ENCODE measurements around the gene SNPH. TPM values are rescaled to one million over a fixed set of nuclear protein-coding genes. Genes with fewer than 3 reads are reported as not detected.
A peak's percentile ranks its signal among the peaks of the same experiment; 100 is the strongest.
"Not testable (repeated sequence)": the region's sequence is repeated elsewhere in the genome, so short reads cannot be mapped to it uniquely, and the experiment has no call there.

Gene SNPH, protein sequence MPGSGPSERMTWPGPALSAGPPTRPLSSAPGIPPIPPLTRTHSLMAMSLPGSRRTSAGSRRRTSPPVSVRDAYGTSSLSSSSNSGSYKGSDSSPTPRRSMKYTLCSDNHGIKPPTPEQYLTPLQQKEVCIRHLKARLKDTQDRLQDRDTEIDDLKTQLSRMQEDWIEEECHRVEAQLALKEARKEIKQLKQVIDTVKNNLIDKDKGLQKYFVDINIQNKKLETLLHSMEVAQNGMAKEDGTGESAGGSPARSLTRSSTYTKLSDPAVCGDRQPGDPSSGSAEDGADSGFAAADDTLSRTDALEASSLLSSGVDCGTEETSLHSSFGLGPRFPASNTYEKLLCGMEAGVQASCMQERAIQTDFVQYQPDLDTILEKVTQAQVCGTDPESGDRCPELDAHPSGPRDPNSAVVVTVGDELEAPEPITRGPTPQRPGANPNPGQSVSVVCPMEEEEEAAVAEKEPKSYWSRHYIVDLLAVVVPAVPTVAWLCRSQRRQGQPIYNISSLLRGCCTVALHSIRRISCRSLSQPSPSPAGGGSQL
- total RNA-seq (2014; rRNA removed; shearing (Covaris generic); ENCODE audit: low replicate concordance) = 0.93 and 1.4 TPM in 2 replicates

DNA sequence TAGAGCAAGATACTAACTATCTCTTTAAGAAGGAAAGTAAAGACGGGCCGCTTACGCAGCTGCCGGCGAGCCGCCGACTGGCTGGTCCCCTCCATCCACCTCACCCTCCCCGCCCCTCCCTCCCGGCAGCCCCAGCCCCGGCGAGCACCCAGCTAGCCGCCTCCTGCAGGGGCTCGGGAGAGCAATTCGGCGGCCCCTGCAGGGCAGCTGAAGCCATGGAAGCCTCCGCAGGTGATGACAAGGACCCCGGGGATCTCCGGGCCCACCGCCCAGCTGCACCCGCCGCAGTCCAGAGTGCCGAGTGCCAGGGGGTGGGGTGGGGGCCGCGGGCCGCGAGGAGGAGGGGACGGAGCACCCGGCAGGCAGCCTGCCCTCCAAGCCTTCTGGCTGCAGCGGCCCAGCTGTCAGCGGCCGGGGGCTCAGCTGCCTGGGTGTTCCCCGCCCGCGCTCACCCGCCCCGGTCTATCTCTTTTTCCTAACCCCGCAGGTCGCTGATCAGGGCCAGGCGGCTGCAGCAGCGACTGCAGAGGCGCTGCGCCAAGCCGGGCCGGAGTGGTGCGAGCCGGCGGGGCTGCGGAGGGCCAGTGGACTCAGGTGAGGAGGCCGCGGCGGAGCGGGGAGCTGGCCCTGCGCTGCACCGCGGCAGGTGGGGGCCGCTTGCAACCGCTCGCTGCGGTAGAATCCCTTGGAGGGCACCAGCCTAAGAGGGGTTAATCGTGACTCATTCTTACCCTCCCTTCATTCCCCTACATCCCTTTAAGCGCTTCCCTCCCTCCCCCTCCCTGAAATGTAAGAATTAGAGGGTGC, at the start of gene SNPH:
SNPH (plus strand) TSS at position 128 of the 807 bp plus-strand sequence. CDS start 29,946 bp downstream, outside the sequence.
- H3K36me3 ChIP-seq (ENCODE audit: insufficient read depth, low read length) = no peaks in the 10 kb centered on the region
- peak within 1 kb of the TSS; percentile 84 for H2AFZ ChIP-seq (ENCODE audit: low read length)
- H3K9me2 ChIP-seq (replicated peaks; ENCODE audit: insufficient read depth, low read length) = no peaks in the 10 kb centered on the region
- H3K27ac ChIP-seq (ENCODE audit: low read length) = no peak within 1 kb of the TSS
- H3K4me2 ChIP-seq (ENCODE audit: low read depth, low read length, poor library complexity, severe bottlenecking) = peak within 1 kb of the TSS; percentile 60
- peak within 1 kb of the TSS; percentile 64; the same call in 1 of the 2 replicates for H3K4me3 ChIP-seq (ENCODE audit: low read length)
- H3K9ac ChIP-seq (ENCODE audit: low read length) = peak within 1 kb of the TSS; percentile 53
- peaks cover 14% of the 10 kb centered on the region for H3K4me1 ChIP-seq (ENCODE audit: low read length)
- H3K79me2 ChIP-seq (ENCODE audit: low read length) = no peaks in the 10 kb centered on the region
- H4K20me1 ChIP-seq (ENCODE audit: insufficient read depth, low read depth, low read length) = no peaks in the 10 kb centered on the region
- no peaks in the 10 kb centered on the region for H3K9me3 ChIP-seq (ENCODE audit: low read length)
- DNase-seq = peak; percentile 56
- H3K27me3 ChIP-seq (ENCODE audit: low read length) = no peaks in the 10 kb centered on the region

DNA sequence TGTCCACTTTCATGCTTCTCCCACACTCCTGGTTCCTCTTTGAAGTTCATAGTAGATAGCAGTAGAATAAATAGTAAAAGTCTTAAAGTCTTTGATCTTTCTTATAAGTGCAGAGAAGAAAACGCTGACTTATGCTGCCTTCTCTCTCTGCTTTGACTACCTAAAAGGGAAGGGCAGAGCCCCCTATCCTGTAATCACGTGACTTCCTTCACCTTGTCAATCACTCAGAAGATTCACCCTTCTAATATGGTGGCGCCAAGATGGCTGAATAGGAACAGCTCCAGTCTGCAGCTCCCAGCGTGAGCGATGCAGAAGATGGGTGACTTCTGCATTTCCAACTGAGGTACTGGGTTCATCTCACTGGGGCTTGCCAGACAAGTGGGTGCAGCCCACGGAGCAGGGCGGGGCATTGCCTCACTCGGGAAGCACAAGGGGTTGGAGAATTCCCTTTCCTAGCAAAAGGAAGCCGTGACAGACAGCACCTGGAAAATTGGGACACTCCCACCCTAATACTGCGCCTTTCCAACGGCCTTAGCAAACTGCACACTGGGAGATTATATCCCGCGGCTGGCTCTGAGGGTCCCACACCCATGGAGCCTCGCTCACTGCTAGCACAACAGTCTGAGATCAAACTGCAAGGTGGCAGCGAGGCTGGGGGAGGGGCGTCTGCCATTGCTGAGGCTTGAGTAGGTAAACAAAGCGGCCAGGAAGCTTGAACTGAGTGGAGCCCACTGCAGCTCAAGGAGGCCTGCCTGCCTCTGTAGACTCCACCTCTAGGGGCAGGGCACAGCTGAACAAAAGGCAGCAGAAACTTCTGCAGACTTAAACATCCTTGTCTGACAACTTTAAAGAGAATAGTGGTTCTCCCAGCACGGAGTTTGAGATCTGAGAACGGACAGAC, 49.3 kb upstream of the SNPH start:
- not testable (repeated sequence) for H2AFZ ChIP-seq (ENCODE audit: low read length); H3K27me3 ChIP-seq (ENCODE audit: low read length); H3K9me3 ChIP-seq (ENCODE audit: low read length); H3K27ac ChIP-seq (ENCODE audit: low read length); H3K79me2 ChIP-seq (ENCODE audit: low read length); H3K4me2 ChIP-seq (ENCODE audit: low read depth, low read length, poor library complexity, severe bottlenecking); DNase-seq; H3K9me2 ChIP-seq (replicated peaks; ENCODE audit: insufficient read depth, low read length); H3K9ac ChIP-seq (ENCODE audit: low read length); H3K4me1 ChIP-seq (ENCODE audit: low read length); H3K4me3 ChIP-seq (ENCODE audit: low read length); H4K20me1 ChIP-seq (ENCODE audit: insufficient read depth, low read depth, low read length); H3K36me3 ChIP-seq (ENCODE audit: insufficient read depth, low read length)

DNA sequence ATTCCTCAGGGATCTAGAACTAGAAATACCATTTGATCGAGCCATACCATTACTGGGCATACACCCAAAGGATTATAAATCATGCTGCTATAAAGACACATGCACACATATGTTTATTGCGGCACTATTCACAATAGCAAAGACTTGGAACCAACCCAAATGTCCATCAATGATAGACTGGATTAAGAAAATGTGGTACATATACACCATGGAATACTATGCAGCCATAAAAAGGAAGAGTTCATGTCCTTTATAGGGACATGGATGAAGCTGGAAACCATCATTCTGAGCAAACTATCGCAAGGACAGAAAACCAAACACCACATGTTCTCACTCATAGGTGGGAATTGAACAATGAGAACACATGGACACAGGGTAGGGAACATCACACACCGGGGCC, 43.3 kb upstream of the SNPH start:
- H2AFZ ChIP-seq (ENCODE audit: low read length); H3K79me2 ChIP-seq (ENCODE audit: low read length); H3K36me3 ChIP-seq (ENCODE audit: insufficient read depth, low read length); H3K9me2 ChIP-seq (replicated peaks; ENCODE audit: insufficient read depth, low read length); H3K27ac ChIP-seq (ENCODE audit: low read length); H3K4me1 ChIP-seq (ENCODE audit: low read length); H4K20me1 ChIP-seq (ENCODE audit: insufficient read depth, low read depth, low read length); H3K9me3 ChIP-seq (ENCODE audit: low read length); H3K4me3 ChIP-seq (ENCODE audit: low read length); DNase-seq; H3K9ac ChIP-seq (ENCODE audit: low read length); H3K27me3 ChIP-seq (ENCODE audit: low read length); H3K4me2 ChIP-seq (ENCODE audit: low read depth, low read length, poor library complexity, severe bottlenecking): not testable (repeated sequence)

DNA sequence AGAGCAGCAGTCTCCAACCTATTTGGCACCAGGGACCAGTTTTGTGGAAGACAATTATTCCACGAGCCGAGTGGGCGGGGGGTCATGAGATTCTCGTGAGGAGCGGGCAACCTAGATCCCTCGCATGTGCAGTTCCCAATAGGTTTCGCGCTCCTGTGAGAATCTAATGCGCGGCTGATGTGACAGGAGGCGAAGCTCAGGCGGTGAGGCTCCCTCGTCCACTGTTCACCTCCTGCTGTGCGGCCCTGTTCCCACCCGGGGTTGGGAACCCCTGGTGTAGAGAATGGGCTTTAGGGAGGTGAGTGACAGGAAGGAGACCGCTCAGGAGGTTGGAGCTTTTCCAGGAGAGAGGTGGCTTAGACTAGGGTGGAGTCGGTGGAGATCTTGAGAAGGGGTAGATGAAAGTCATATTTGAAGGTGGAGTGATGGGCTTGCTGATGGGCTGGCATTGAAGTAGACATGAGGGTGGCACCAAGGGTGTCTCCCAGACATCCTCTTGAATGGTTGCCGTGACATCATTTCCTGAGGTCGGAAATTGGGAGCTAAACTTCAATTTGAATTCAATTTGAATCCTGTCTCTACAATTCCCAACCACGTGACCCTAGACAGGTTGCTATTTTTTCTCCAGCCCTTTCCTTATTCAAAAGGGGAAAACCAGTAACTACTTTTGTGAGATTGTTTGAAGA, 41.7 kb upstream of the SNPH start:
- Histone ChIP-seq H2AFZ (ENCODE audit: low read length) (no peak overlapping the region), H4K20me1 (ENCODE audit: insufficient read depth, low read depth, low read length) (no peaks in the 10 kb centered on the region), H3K4me2 (ENCODE audit: low read depth, low read length, poor library complexity, severe bottlenecking) (no peak overlapping the region), H3K9me2 (replicated peaks; ENCODE audit: insufficient read depth, low read length) (no peaks in the 10 kb centered on the region), H3K27ac (ENCODE audit: low read length) (no peak overlapping the region), H3K4me1 (ENCODE audit: low read length) (no peaks in the 10 kb centered on the region), H3K36me3 (ENCODE audit: insufficient read depth, low read length) (no peaks in the 10 kb centered on the region), H3K4me3 (ENCODE audit: low read length) (no peak overlapping the region), H3K9me3 (ENCODE audit: low read length) (no peaks in the 10 kb centered on the region), H3K27me3 (ENCODE audit: low read length) (no peaks in the 10 kb centered on the region), H3K79me2 (ENCODE audit: low read length) (no peaks in the 10 kb centered on the region), H3K9ac (ENCODE audit: low read length) (no peak overlapping the region)
- no peak for DNase-seq

DNA sequence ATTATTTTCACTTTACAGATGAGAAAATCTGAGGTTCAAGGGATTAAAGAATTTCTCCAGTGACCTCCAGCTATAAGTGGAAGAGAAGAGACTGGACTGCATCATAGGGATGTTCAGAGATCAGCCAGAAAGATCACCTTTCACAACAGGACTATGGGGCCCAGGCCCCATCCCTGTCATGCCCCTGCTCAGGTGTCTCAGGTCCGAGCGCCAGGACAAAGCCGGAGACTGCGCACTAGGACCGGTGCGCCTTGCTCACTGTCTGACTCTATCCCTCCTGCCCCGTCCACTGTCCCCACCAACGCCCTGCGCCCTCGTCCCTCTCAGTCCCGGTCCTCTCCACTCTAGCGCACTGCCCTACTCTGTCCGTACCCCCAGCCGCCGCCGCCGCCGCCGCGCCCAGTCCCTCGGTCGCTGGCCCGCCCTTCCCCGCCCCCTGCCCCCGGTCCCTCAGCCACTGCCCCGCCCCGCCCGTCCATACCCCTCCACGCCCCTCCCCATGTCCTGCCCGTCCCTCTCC, 40.8 kb upstream of the SNPH start:
- Histone ChIP-seq H3K4me2 (ENCODE audit: low read depth, low read length, poor library complexity, severe bottlenecking) (no peak overlapping the region), H3K27ac (ENCODE audit: low read length) (no peak overlapping the region)
- no peak for DNase-seq

DNA sequence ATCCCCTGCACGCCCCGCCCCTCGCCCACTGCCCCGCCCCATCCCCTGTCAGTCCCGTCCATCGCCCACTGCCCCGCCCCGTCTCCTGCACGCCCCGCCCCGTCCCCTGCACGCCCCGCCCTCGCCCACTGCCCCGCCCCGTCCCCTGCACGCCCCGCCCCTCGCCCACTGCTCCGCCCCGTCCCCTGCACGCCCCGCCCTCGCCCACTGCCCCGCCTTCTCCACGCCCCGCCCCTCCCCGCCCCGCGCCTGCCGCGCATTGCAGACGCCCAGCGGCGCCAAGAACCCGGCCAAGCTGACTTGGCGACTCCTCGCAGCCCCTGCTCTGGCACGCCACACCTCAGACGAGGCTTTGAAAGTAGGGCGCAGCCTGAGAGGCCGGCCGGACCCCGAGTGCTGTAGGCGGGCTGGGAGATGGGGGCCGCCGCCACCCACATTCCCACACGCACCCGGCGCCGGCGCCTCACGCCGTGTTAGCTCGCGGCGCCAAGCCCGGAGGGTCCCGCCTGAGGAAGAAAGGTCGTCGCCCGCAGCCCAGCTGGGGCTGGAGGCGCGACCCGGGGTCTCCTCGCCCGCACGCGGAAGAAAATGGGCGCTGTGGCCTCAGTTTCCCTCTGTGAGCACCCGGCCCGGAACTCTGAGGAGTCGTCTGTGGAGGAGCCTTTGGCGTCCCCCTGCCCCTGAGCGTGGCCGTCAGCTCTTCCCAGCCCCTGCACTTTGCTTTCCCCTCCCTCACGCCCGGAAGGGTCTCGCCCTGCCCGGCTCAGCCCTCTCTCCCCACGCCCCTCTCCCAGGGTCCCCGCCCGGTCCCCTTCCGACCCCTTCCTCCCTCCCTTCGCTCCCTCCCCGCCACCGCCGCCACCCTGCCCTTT, 40.1 kb upstream of the SNPH start, which contains the start of gene RAD21L1:
RAD21L1 (plus strand) TSS at position 262 of the 872 bp plus-strand sequence. CDS start 2,410 bp downstream, outside the sequence.
- H3K4me1 ChIP-seq (ENCODE audit: low read length) = no peaks in the 10 kb centered on the region
- H3K27me3 ChIP-seq (ENCODE audit: low read length) = no peaks in the 10 kb centered on the region
- no peak within 1 kb of the TSS for H3K9ac ChIP-seq (ENCODE audit: low read length)
- DNase-seq = no peak
- no peak within 1 kb of the TSS for H2AFZ ChIP-seq (ENCODE audit: low read length)
- H3K4me2 ChIP-seq (ENCODE audit: low read depth, low read length, poor library complexity, severe bottlenecking) = no peak within 1 kb of the TSS
- no peaks in the 10 kb centered on the region for H3K9me3 ChIP-seq (ENCODE audit: low read length)
- no peak within 1 kb of the TSS for H3K4me3 ChIP-seq (ENCODE audit: low read length)
- H3K27ac ChIP-seq (ENCODE audit: low read length) = no peak within 1 kb of the TSS
- H3K79me2 ChIP-seq (ENCODE audit: low read length) = no peaks in the 10 kb centered on the region
- H4K20me1 ChIP-seq (ENCODE audit: insufficient read depth, low read depth, low read length) = no peaks in the 10 kb centered on the region
- H3K36me3 ChIP-seq (ENCODE audit: insufficient read depth, low read length) = no peaks in the 10 kb centered on the region
- H3K9me2 ChIP-seq (replicated peaks; ENCODE audit: insufficient read depth, low read length) = no peaks in the 10 kb centered on the region

More for the DNA sequence above, 40.8 kb upstream of the SNPH start:
- Histone ChIP-seq H3K79me2 (ENCODE audit: low read length) (no peaks in the 10 kb centered on the region), H3K36me3 (ENCODE audit: insufficient read depth, low read length) (no peaks in the 10 kb centered on the region), H3K9me2 (replicated peaks; ENCODE audit: insufficient read depth, low read length) (no peaks in the 10 kb centered on the region), H4K20me1 (ENCODE audit: insufficient read depth, low read depth, low read length) (no peaks in the 10 kb centered on the region), H3K9me3 (ENCODE audit: low read length) (no peaks in the 10 kb centered on the region), H3K4me3 (ENCODE audit: low read length) (no peak overlapping the region), H3K4me1 (ENCODE audit: low read length) (no peaks in the 10 kb centered on the region), H2AFZ (ENCODE audit: low read length) (no peak overlapping the region), H3K27me3 (ENCODE audit: low read length) (no peaks in the 10 kb centered on the region), H3K9ac (ENCODE audit: low read length) (no peak overlapping the region)

Data from Karpas-422 (cell line).